HTERT RPE-1 (cell line): ENCODE results near the gene B3GALT4.
"Not testable (repeated sequence)": the region's sequence is repeated elsewhere in the genome, so short reads cannot be mapped to it uniquely, and the experiment has no call there.

Experiments used
- in situ Hi-C: fragments of 300-500 bp; cut with MboI; formaldehyde crosslinking; loops from 4 replicates; pipeline ENCODE4 v1.14.3; 2020; ENCODE audit warnings: low sequenced_read_pairs

B3GALT4 gene

DNA sequence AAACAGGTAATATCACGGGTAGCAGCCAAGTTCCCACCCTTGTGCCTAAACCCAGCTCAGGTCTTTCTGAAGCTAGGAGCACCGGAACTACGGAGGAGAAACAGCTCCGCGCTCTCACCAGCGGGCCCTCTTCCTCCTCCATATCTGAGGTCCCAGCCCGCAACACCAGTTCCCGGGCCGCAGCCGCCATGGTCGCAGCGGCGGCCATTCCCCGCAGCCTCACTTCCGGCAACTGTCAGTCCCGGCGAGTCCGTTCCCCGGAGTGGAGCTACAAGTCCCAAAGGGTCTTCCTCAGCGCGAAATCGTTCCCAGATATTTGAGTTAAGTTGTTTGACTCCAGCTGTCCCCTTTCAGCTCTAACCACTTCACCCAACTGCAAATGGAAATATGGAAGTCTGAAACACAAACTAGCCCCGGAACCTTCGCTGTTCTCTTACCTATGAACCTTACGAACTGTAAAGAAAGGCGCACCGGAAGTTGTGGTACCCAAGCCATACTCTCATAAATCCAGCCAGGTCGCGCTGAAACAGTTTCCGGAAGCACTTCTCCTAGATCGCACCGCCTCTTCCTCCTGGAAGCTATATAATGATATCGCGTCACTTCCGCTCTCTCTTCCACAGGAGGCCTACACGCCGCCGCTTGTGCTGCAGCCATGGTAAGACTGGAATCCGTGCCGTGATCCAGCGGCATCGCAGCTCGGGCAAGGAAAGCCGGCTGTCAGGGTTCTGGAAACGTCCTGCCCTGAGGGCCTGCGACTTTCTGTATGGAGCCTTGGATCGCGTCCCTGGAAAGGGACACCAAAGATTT is 5.3 kb upstream of the B3GALT4 start, which contains the start of the genes RPS18 and VPS52:
Gene RPS18 (plus strand): TSS at position 608 of the 807 bp plus-strand sequence. CDS start 45 bp downstream, at position 653.
Gene VPS52 (minus strand): TSS at position 409 of the 807 bp plus-strand sequence. CDS start 201 bp downstream, at position 208.
- in situ Hi-C loops, result no loop called here

DNA sequence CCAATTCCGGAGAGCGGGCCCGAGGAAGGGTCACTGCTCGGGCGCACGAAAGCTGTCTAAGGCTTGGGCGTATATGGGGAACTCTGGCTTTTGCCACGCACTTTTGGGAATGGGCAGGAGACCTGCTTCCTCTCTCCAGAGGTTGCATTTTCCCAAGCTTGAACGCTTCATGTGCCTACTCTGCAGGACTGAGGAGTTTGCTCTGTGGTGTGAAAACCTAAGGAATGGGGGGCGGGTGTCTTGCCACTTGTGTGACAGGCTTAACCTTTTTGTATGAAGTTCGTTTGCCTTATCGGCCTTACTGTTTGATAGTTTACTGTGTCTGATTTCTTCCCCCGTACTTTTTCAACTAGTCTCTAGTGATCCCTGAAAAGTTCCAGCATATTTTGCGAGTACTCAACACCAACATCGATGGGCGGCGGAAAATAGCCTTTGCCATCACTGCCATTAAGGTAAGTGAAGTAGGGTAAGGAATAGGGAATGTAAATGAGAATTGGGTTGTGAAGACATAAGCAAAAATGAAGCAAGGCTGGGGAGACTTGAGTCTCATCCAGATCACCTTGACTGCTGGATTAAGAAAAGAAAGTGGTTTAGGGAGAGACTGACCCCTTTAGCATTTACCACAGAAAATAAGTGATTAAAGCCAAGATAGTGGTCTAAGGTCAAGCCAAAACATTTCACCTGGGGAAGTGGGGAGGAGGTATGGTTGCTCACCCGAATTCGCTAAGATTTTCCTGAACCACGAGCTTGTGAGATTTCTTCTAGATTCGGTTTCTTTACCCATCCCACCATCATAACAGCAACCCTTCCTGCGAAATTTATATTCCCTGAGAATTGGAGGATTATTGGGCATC is 4.4 kb upstream of the B3GALT4 start:
- in situ Hi-C loops, result no loop called here

DNA sequence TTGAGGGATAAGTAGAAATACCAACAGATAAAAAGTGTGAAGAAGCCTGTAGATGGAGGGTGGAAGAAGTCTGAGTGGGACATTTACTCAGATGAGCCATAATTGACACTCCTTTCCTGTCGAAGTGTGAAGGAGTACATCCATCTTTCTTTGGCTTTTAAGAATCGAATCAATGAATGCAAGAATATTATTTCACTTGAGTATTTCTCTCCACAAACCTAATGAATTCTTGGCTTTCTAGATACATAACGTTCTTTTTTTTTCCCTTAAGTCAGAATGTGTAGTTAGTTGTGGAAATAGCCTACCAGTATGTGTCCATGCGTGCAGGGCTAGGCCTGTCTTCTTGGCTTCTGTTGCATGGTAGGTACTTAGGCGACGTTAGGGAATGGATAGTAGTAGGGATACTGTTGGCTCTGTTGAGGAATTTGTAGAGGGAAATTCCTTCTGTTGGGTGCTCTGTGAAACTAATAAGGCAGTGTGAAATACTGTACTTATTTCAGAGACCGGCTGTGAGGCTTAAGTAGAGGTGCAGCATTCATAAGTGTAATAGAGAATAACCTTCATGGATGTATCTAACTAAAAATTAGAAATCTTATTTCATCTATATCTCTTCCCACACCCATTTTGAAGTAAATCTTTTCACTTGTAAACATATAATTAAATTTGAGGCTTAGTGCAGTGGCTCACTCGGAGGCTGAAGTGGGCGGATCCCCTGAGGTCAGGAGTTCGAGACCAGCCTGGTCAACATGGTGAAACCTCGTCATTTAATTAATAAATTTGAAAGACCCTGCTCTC is 3.6 kb upstream of the B3GALT4 start:
- in situ Hi-C loops, result no loop called here

DNA sequence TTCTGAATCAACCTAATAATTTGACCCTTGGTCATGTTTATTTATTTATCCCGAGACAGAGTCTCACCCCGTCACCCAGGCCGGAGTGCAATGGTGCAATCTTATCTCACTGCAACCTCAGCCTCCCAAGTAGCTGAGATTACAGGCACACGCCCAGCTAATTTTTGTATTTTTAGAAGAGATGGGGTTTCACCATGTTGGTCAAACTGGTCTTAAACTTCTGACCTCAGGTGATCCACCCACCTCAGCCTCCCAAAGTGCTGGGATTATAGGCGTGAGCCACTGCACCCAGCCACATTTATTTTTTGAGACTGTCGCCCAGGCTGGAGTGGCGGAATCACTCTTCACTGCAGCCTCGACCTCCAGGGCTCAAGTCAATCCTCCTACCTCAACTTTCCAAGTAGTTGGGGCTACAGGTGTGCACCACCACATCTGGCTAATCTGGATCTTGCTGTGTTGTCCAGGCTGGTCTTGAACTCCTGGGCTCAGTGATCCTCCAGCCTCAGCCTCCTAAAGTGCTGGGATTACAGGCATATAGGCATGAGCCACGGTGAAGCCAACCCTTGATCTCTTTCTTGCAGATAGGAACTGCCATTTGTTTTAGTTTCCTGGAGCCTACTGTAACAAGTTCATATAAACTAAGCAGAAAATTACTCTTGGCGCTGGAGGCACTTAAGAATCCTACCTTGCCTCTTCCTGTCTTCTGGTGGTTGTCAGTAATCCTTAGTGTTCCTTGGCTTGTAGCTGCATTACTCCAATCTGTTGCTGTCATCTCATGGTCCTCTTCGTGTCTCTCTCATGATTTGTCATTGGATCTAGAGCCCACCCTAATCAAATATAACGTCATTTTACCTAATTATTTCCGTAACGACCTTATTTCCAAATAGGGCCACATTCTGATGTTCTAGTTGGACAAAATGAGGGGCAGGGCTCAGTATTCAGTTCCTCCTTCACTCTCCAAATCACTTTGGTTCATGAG is 2.7 kb upstream of the B3GALT4 start:
- in situ Hi-C loops, result no loop called here

DNA sequence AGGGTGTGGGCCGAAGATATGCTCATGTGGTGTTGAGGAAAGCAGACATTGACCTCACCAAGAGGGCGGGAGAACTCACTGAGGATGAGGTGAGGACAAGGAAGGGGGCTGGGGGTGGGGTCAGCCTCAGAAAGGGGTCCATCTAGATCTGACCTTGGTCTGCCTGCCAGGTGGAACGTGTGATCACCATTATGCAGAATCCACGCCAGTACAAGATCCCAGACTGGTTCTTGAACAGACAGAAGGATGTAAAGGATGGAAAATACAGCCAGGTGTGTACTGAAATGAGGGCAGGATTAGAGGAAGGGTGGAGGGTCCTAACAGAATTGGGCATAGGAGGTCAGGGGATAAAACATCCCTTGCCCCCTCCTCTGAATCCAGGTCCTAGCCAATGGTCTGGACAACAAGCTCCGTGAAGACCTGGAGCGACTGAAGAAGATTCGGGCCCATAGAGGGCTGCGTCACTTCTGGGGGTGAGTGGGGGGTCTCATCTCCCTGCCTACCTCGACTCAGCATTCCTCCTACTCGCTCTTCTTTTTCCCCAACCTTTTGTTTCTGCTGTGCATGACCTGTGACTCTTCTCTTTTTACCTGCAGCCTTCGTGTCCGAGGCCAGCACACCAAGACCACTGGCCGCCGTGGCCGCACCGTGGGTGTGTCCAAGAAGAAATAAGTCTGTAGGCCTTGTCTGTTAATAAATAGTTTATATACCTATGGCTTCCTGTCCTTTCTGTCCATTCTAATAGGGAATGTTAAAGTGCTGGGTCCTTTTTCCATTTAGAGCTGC is 935 bp upstream of the B3GALT4 start:
- in situ Hi-C loops, result not testable (repeated sequence)

DNA sequence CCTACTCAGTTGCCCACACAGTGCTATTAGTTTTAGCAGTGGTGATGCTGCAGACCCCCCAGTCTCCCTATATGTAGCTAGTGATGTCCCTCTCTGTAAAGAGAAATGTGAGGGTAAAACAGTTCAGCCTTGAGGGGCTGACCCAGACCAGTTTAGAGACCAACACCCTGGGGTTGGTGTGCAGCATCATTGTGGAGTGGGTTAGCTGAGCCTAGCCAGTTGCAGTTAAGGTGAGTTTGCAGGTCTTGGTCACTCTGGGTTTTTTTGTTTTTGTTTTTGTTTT is 401 bp upstream of the B3GALT4 start:
- in situ Hi-C loops, result no loop called here

DNA sequence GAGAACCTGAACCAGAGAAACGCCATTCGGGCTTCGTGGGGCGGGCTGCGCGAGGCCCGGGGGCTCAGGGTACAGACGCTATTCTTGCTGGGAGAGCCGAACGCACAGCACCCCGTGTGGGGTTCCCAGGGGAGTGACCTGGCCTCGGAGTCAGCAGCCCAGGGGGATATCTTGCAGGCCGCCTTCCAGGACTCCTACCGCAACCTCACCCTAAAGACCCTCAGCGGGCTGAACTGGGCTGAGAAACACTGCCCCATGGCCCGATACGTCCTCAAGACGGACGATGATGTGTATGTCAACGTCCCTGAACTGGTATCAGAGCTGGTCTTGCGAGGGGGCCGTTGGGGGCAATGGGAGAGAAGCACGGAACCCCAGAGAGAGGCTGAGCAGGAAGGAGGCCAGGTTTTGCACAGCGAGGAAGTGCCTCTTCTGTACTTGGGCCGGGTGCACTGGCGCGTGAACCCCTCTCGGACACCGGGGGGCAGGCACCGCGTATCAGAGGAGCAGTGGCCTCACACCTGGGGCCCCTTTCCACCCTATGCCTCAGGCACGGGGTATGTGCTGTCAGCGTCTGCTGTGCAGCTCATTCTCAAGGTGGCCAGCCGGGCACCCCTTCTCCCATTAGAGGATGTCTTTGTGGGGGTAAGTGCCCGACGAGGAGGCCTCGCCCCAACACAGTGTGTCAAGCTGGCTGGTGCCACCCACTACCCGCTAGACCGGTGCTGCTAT is 904 bp downstream of the B3GALT4 start:
- in situ Hi-C loops, result no loop called here

DNA sequence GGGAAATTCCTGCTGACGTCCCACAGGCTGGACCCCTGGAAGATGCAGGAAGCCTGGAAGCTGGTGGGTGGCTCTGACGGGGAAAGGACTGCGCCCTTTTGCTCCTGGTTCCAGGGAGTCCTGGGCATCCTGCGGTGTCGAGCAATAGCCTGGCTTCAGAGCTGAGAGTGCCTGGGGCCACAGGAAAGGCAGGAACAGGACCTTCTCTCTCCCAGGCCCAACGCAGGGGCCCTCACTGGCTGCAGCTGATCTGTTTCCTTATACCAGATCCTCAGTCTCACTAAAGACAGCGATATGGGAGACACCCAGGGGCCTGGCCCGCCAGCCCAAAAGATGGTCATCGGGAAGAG is 1.4 kb downstream of the B3GALT4 start:
- in situ Hi-C loops, result no loop called here

DNA sequence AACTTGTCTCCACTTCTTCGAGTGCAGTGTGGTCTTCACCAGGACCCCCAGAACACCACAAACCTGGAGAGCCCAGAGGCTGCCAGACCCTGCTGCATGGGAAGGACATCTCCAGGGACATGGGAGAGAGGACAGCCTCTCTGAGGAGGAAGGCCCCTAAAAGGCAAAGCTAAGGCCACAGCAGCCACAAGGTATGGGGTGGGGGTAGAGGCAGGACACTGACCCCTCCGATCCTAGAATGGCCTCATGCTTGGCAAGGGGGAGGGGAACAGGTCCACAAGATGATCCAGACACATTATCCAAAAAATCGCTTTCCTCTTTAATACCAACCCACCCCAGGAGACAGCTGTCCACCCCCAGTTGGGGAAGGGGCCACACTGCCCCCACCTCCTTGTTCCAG is 1.9 kb downstream of the B3GALT4 start:
- in situ Hi-C loops, result no loop called here

DNA sequence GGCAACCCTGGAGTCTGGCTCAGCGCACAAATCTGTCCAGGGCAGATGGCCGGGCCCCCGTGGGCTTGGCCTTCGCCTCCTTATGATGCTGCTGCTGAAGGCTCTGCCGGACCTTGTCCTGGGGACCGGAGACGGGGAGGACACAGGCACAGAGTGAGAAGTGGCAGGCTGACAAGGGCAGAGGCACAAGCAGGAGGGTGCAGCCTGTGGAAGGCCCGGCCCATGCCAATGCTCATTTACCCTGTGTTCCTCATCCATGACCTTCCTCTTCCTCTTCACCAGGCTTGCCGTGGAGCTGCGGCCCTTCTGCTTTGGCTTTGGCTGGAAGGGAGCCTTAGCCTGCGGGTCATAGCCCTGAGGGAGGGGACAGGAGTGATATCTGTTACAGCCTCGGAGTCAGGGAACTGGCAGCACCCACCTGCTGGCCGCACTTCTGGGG is 2.4 kb downstream of the B3GALT4 start:
- in situ Hi-C loops, result no loop called here

DNA sequence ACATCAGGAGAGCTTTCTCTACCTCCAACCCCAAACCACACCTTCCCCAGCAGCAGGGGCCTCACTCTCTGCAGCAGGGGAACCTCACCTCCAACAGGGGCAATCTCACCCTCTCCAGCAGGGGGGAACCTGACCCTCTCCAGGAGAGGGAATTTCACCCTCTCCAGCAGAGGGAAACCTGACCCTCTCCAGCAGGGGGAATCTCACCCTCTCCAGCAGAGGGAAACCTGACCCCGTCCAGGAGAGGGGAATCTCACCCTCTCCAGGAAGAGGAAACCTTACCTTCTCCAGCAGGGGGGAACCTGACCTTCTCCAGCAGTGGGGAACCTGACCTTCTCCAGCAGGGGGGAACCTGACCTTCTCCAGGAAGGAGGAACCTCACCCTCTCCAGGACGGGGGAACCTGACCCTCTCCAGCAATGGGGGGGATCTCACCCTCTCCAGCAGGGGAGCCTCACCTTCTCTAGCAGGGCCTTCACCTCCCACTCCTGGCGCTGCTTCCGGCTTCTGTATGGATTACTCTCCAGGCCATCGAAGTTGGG is 3.1 kb downstream of the B3GALT4 start:
- in situ Hi-C loops, result no loop called here

DNA sequence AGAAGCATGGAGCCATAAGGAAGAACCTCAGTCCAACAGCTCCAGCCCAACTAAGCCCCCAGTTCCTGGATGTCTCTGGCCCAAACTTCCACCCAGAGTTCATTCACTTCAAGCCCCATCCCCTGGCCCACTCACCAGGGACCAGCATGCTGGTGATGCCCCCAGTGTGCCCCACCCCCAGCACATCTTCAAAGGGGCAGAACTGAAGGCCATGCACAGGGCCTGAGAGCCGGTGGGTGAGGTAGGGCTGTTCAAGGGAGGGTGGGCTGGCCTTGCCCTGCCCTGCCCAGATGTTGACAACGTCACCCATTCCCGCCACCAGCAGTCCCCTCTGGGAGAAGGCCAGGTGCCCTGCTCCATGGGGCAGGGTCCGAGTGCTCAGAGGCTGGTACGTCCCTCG is 3.6 kb downstream of the B3GALT4 start:
- in situ Hi-C loops, result no loop called here

DNA sequence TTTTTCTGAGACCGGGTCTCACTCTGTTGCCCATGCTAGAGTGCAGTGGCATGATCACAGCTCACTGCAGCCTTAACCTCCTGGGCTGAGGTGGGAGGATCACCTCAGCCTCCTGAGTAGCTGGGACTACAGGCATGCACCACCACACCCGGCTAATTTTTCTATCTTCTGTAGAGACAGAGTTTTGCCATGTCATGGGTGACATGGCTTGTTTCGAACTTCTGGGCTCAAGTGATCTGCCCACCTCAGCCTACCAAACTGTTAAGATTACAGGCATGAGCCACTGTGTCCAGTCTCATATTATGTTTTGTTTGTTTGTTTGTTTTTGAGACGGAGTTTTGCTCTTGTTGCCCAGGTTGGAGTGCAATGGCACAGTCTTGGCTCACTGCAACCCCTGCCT is 8.3 kb downstream of the B3GALT4 start:
- in situ Hi-C loops, result not testable (repeated sequence)

DNA sequence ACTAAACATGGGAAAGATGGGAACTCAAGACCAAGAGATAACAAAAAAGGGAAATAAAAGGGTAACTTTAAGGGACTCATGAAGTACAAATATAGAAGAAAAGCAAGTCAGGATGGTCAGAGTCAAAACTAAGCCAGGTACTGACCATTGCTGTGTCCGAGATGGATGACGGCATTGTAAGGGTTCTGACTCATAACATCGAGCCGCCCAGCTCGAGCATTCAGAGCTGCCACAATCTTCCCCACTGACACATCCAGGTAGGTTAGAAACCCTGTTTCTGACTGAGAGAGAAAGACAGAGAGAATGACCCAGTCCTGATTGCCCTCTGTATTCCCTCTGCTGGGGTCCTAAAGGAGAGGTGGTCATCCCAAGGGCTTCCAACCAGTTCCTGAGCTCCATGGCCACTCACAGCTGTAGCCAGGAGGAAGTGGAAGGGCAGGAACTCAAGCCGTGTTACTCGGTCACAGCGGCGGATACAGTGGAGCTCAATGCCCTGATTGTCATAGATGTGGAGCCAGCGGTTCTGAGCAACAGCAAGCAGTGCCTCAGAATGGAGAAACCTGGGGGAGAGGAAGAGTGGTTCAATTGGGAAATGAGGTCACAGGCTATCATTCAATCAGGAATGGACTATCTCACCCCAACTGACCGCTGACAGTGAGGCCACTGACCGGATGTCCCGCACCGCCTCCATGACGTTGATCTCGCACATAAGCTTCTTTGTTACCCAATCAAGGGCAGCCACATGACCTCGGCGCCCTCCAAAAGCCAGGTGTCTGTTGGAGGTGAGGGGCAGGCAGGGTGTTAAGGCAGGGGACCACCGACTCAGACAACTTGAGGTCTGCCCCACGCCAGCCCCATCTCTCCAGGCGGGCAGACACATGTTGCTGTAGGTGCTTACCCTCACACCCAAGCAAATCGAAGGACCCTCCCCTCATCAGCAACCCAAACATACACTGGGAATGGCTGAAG is 10.3 kb downstream of the B3GALT4 start:
- in situ Hi-C loops, result no loop called here

DNA sequence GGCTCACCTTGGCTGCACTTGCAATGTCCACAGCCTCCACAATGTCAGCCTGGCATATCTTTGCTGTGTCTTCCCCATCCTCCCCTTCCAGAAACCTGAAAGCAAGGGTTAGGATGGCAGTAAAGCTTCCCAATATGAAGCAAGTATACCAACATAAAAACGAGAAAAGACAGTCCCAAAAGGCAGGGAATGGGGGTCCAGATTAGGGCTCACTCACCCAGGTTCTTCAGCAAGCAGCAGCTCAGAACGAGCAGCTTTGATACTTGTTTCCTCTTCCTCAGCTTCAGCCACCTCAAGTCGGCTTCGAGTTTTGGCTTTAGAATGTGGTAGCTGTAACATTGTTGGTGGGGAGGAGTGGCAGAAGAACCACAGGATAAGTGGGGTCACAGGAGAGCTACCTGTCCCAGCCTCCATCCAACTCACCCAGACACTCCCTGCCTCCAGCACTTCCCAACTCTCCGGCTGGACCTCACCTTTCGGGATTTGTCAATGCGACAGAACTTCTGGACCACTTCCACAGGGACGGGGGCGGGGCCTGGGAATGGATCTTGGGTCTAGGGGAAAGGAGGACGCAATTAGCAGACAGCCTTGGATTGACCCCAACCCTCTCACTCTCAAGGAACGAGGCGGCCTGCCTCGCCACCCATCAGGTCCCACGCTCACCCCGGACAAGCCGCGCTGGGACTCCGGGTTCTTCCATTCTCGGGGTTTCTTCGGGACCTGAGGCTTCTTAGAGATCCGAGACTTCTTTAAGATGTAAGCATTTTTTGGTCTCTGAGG is 11.4 kb downstream of the B3GALT4 start:
- in situ Hi-C loops, result no loop called here

DNA sequence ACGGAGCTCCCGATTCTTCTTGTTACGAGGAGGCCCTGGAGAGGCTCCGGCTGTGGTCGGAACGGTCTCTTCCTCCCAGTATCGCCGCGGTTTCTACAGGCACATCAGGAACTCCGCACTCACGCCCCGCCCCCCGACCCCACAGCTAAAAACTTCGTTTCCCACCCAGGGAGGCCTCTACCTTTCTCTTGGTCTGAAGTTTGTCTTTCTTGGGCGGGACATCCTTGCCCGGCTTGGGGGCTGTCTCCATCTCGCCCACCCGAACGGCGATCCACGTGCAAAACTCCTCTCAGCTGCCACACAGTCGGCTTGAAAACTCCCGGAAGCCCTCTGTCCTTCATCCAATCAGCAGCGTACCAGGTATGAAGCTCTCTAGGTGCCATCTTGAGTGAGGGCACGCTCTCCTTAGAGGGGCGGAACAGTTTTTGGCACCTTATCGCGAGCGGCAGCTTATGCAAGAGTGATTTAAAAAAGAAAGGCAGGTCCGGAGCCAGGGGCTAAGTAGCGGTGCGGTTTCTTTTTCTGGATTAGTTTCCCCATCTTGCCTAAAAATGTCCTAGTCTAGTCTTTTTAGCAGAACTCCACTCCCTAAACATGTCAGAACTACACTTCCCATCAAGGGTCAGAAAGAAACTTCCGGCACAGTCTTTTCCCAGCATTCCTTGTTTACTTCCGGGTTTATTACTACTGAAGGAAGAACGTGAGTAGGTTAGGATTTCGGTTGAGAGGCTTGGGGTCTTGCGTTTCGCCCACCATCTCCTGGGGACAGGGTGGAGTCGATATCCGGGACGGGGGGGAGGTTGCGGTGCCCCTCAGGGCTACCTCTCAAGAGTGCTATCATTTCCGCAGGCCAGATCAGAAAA is 12.2 kb downstream of the B3GALT4 start, which contains the start of the genes PFDN6 and WDR46:
Gene PFDN6 (plus strand): TSS at position 681 of the 863 bp plus-strand sequence. CDS start 256 bp downstream, outside the sequence.
Gene WDR46 (minus strand): TSS at position 319 of the 863 bp plus-strand sequence. CDS start 69 bp downstream, at position 250.
- in situ Hi-C loops, result no loop called here
